K562 (cell line): ENCODE results near the gene CYP2D6. TPM values are rescaled to one million over a fixed set of nuclear protein-coding genes. Genes with fewer than 3 reads are reported as not detected.

Source experiments
- DMBX1 ChIP-seq: fragments of 250-450 bp; sonication (Bioruptor Pico); IDR thresholded peaks from 2 replicates; pipeline ENCODE4 v1.8.0; 2022; ENCODE audit warnings: inconsistent platforms, mild to moderate bottlenecking, moderate library complexity, borderline replicate concordance
- E2F3 ChIP-seq: fragments of 250-450 bp; sonication (Bioruptor Pico); IDR thresholded peaks from 2 replicates; pipeline ENCODE4 v1.4.0; 2020; ENCODE audit warnings: mild to moderate bottlenecking
- FIP1L1 ChIP-seq: fragments of 200-400 bp; formaldehyde crosslinking; IDR thresholded peaks from 2 replicates; pipeline ENCODE4 v1.6.1; 2018; ENCODE audit warnings: mild to moderate bottlenecking, low read depth, low read length; ENCODE audit not compliant: poor library complexity, severe bottlenecking
- HMGN3 ChIP-seq: IDR thresholded peaks from 2 replicates; pipeline ENCODE4 v1.6.1; 2011; ENCODE audit warnings: borderline replicate concordance, low read depth, mild to moderate bottlenecking, mixed read lengths, low read length; ENCODE audit not compliant: insufficient read length; ENCODE audit errors: extremely low read depth
- KAT8 ChIP-seq: fragments of 450-650 bp; IDR thresholded peaks from 2 replicates; pipeline ENCODE4 v1.6.1; 2016; ENCODE audit warnings: low read depth, mild to moderate bottlenecking
- KLF6 ChIP-seq: fragments of 250-450 bp; sonication (Bioruptor Pico); IDR thresholded peaks from 2 replicates; pipeline ENCODE4 v1.4.0; 2020; ENCODE audit warnings: mild to moderate bottlenecking, moderate library complexity, borderline replicate concordance
- L3MBTL2 ChIP-seq: fragments of 450-650 bp; IDR thresholded peaks from 2 replicates; pipeline ENCODE4 v1.6.1; 2016; ENCODE audit warnings: mild to moderate bottlenecking, moderate library complexity
- MCM2 ChIP-seq: fragments of 450-650 bp; IDR thresholded peaks from 2 replicates; pipeline ENCODE4 v1.6.1; 2017; ENCODE audit warnings: low read depth, mild to moderate bottlenecking
- NONO ChIP-seq, 2 experiments: fragments of 200-400 bp in 1 of 2; fragments of 450-650 bp in 1 of 2; formaldehyde crosslinking in 1 of 2; IDR thresholded peaks; 2 replicates each; pipeline ENCODE4 v1.6.1; 2017; ENCODE audit warnings: low read depth in 2 of 2, mild to moderate bottlenecking in 2 of 2, moderate library complexity in 2 of 2, low read length in 1 of 2
- POLR2G ChIP-seq: fragments of 200-400 bp; formaldehyde crosslinking; IDR thresholded peaks from 2 replicates; pipeline ENCODE4 v1.6.1; 2017; ENCODE audit warnings: low read depth, mild to moderate bottlenecking, antibody characterized with exemption, low read length, moderate library complexity
- POU5F1 ChIP-seq: fragments of 150-350 bp; IDR thresholded peaks from 2 replicates; pipeline ENCODE4 v1.6.1; 2014; ENCODE audit warnings: borderline replicate concordance, low read length, low read depth, mild to moderate bottlenecking; ENCODE audit not compliant: partially characterized antibody
- RB1 ChIP-seq: fragments of 450-650 bp; IDR thresholded peaks from 2 replicates; pipeline ENCODE4 v1.6.1; 2017; ENCODE audit warnings: low read depth, mild to moderate bottlenecking
- RBM22 ChIP-seq: fragments of 200-400 bp; formaldehyde crosslinking; IDR thresholded peaks from 2 replicates; pipeline ENCODE4 v1.6.1; 2018; ENCODE audit warnings: low read length, low read depth; ENCODE audit not compliant: poor library complexity, severe bottlenecking
- SLC30A9 ChIP-seq: fragments of 250-450 bp; sonication (Bioruptor Pico); IDR thresholded peaks from 2 replicates; pipeline ENCODE4 v1.8.0; 2022; ENCODE audit warnings: mild to moderate bottlenecking, moderate library complexity
- TAF7 ChIP-seq: fragments of 450-650 bp; IDR thresholded peaks from 2 replicates; pipeline ENCODE4 v1.6.1; 2016; ENCODE audit warnings: missing genetic modification characterization, missing compliant biosample characterization
- TARDBP ChIP-seq: fragments of 450-650 bp; IDR thresholded peaks from 2 replicates; pipeline ENCODE4 v1.6.1; 2016
- TBL1XR1 ChIP-seq, 2 experiments: IDR thresholded peaks; 2 replicates each; pipeline ENCODE4 v1.6.1; 2012; ENCODE audit warnings: improper control_type of control experiment in 2 of 2, low read length in 2 of 2, mild to moderate bottlenecking in 1 of 2
- ZNF239 ChIP-seq: fragments of 250-450 bp; sonication (Bioruptor Pico); IDR thresholded peaks from 2 replicates; pipeline ENCODE4 v1.4.0; 2020; ENCODE audit warnings: mild to moderate bottlenecking
- ZNF584 ChIP-seq: fragments of 200-800 bp; sonication (Bioruptor generic); IDR thresholded peaks from 2 replicates; pipeline ENCODE4 v1.6.1; 2016; ENCODE audit warnings: low read depth, mild to moderate bottlenecking, missing genetic modification characterization, missing compliant biosample characterization
- polyA plus RNA-seq, 8 experiments: library from polyadenylated mRNA; depleted of rRNA in 4 of 8; stranded (reverse) in 5 of 8; unstranded in 3 of 8; fragments of >200 nt; fragmentation: Nextera tagmentation in 2 of 8; fragmentation: Illumina TruSeq in 1 of 8; extraction: Ambion mirVana in 2 of 8; extraction: Trizol in 1 of 8; gene quantifications; 2 replicates each; pipeline versions ENCODE4 v1.2.1 to v1.2.3, GENCODE V29; 2011 to 2014; ENCODE audit warnings: inconsistent platforms in 1 of 8, missing spikeins in 1 of 8
- total RNA-seq, 7 experiments: library from RNA; depleted of rRNA in 6 of 7; stranded (reverse); fragments of >200 nt in 6 of 7; fragmentation: Illumina TruSeq in 2 of 7; extraction: Trizol in 2 of 7; gene quantifications; 2 replicates each; pipeline versions ENCODE4 v1.2.1 to v1.2.3, GENCODE V29; 2011 to 2021; ENCODE audit warnings: low replicate concordance in 1 of 7
- TF ChIP-seq, protein P1 (sequence below), 2 experiments: fragments of 450-650 bp in 1 of 2; IDR thresholded peaks; 2 replicates each; pipeline ENCODE4 v1.6.1; 2011 to 2017; ENCODE audit warnings: low read depth in 2 of 2, antibody characterized with exemption in 1 of 2, borderline replicate concordance in 1 of 2, low read length in 1 of 2, mild to moderate bottlenecking in 1 of 2, mixed read lengths in 1 of 2; ENCODE audit not compliant: control insufficient read depth in 1 of 2
- TF ChIP-seq, protein P2 (sequence below): fragments of 450-650 bp; IDR thresholded peaks from 2 replicates; pipeline ENCODE4 v1.6.1; 2016; ENCODE audit warnings: low read depth, mild to moderate bottlenecking, moderate library complexity
- TF ChIP-seq, protein P3 (sequence below): fragments of 450-650 bp; formaldehyde crosslinking; IDR thresholded peaks from 2 replicates; pipeline ENCODE4 v1.4.0; 2020; ENCODE audit warnings: mild to moderate bottlenecking, moderate library complexity

CYP2D6 gene
- total and polyA plus RNA-seq, 9 of the 15 experiments (the other 6 are each of a cell fraction or from before 2014, with no cell fraction given) = 0.04 to 0.20 (median 0.09) TPM; not detected in 5

DNA sequence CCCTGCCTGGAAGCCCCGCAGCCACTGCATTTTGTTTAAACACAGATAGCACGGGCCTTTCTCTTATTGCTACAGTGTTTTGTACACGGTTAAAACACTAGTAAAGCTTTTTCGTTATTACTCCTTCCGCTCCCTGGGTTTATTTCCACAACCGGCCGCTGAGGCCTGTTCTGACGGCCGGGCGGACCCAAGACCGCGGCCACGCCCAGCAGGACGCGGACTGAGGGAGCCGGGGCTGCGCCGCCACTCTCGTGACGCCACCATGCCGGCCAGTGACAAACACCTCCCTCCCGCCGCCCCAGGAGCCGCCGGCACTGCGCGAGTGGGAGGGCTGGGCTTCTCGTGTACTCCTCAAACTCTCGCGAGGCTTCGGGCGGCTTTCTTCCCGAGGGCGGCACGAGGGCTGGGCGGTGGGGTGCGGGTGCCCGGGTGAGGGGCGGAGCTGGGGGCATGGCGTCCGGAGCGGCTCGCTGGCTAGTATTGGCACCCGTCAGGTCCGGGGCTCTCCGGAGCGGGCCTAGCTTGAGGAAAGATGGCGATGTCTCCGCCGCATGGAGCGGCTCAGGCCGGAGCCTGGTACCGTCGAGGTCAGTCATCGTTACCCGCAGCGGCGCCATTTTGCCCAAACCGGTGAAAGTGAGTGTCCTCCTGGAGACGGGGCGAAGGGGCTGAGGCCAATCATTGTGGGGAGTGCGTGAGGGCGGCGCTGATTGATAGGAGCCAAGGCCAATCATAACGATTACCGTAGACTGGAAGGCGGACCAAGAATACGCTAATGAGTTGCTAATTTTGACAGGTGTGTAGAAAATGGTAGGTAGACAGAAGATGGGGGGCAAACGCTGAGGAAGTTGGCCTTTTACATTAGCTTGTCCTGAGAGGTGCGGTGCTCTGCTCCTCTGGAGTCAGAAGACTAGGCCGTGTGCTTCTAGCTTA, 51.0 kb downstream of the CYP2D6 start, which contains the start of gene SMDT1 (continued):
- TF ChIP-seq, protein P1, sequence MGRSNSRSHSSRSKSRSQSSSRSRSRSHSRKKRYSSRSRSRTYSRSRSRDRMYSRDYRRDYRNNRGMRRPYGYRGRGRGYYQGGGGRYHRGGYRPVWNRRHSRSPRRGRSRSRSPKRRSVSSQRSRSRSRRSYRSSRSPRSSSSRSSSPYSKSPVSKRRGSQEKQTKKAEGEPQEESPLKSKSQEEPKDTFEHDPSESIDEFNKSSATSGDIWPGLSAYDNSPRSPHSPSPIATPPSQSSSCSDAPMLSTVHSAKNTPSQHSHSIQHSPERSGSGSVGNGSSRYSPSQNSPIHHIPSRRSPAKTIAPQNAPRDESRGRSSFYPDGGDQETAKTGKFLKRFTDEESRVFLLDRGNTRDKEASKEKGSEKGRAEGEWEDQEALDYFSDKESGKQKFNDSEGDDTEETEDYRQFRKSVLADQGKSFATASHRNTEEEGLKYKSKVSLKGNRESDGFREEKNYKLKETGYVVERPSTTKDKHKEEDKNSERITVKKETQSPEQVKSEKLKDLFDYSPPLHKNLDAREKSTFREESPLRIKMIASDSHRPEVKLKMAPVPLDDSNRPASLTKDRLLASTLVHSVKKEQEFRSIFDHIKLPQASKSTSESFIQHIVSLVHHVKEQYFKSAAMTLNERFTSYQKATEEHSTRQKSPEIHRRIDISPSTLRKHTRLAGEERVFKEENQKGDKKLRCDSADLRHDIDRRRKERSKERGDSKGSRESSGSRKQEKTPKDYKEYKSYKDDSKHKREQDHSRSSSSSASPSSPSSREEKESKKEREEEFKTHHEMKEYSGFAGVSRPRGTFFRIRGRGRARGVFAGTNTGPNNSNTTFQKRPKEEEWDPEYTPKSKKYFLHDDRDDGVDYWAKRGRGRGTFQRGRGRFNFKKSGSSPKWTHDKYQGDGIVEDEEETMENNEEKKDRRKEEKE (IDR thresholded peaks at IDR 0.05; ENCODE audit: borderline replicate concordance in 1 of 2, control insufficient read depth in 1 of 2, low read depth in 2 of 2, low read length in 1 of 2) = no peak
- TF ChIP-seq ZNF239 (CRISPR knock-in tag) (peak; percentile 44; the same call in 1 of the 2 replicates), FIP1L1 (peak; percentile 39), TARDBP (0 out of 2 replicates have a peak, but pooled peaks have one; percentile 44), NONO (IDR thresholded peaks at IDR 0.05; ENCODE audit: low read depth in 2 of 2, low read length in 1 of 2) (peak in 1 of 2 experiments; percentile 40; a peak in 1 of 4 replicates), ZNF584 (CRISPR knock-in tag) (no peak), HMGN3 (peak; percentile 87), E2F3 (CRISPR knock-in tag) (peak; percentile 94), POU5F1 (no peak), KLF6 (CRISPR knock-in tag) (peak; percentile 81), TAF7 (tag) (peak; percentile 98), POLR2G (peak; percentile 94), KAT8 (no peak), RBM22 (no peak), MCM2 (no peak), TBL1XR1 (IDR thresholded peaks at IDR 0.05; ENCODE audit: low read length in 2 of 2) (no peak), SLC30A9 (CRISPR knock-in tag) (no peak), RB1 (peak; percentile 38; the same call in 1 of the 2 replicates), DMBX1 (peak; percentile 83), L3MBTL2 (peak; percentile 98)
- TF ChIP-seq, protein P2, sequence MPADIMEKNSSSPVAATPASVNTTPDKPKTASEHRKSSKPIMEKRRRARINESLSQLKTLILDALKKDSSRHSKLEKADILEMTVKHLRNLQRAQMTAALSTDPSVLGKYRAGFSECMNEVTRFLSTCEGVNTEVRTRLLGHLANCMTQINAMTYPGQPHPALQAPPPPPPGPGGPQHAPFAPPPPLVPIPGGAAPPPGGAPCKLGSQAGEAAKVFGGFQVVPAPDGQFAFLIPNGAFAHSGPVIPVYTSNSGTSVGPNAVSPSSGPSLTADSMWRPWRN = 0 out of 2 replicates have a peak, but pooled peaks have one; percentile 9
- TF ChIP-seq, protein P3, sequence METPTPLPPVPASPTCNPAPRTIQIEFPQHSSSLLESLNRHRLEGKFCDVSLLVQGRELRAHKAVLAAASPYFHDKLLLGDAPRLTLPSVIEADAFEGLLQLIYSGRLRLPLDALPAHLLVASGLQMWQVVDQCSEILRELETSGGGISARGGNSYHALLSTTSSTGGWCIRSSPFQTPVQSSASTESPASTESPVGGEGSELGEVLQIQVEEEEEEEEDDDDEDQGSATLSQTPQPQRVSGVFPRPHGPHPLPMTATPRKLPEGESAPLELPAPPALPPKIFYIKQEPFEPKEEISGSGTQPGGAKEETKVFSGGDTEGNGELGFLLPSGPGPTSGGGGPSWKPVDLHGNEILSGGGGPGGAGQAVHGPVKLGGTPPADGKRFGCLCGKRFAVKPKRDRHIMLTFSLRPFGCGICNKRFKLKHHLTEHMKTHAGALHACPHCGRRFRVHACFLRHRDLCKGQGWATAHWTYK (CRISPR knock-in tag) = peak; percentile 78; the same call in 1 of the 2 replicates
